Adrenal gland (tissue), 12 donors: ENCODE results near the gene SLC24A3. TPM values are rescaled to one million over a fixed set of nuclear protein-coding genes. Genes with fewer than 3 reads are reported as not detected.

Experiments used
- DNase-seq, 7 donors: peaks; one replicate each; pipeline ENCODE4 v3.0.0-alpha.2; 2019 to 2020
- H3K27ac ChIP-seq, 5 donors: fragments of 200-600 bp; sonication (generic) in 4 of 5; 1 replicate in 3 of 5; 2 replicates in 2 of 5; pipeline versions ENCODE4 v1.5.1 to v1.8.0; 2016 to 2020; ENCODE audit warnings: mild to moderate bottlenecking in 1 of 5
- H3K27me3 ChIP-seq: fragments of 200-600 bp; 2 replicates; pipeline ENCODE4 v1.8.0; 2021
- H3K36me3 ChIP-seq, 2 donors: fragments of 200-600 bp; replicated peaks in 1 of 2; 1 replicate in 1 of 2; 2 replicates in 1 of 2; pipeline versions ENCODE4 v1.5.1 to v1.8.0; 2018 to 2022
- H3K4me1 ChIP-seq, 2 donors: fragments of 200-600 bp; replicated peaks in 1 of 2; 1 replicate in 1 of 2; 2 replicates in 1 of 2; pipeline versions ENCODE4 v1.5.1 to v1.8.0; 2018 to 2021
- H3K4me3 ChIP-seq, 4 donors: fragments of 200-600 bp; sonication (generic) in 3 of 4; one replicate each; pipeline ENCODE4 v1.5.1; 2016 to 2018
- H3K9me3 ChIP-seq, 3 donors: fragments of 200-600 bp; sonication (generic) in 1 of 3; replicated peaks in 1 of 3; 1 replicate in 2 of 3; 2 replicates in 1 of 3; pipeline versions ENCODE4 v1.5.1 to v1.8.0; 2016 to 2021
- POLR2A ChIP-seq, 2 donors: fragments of 450-650 bp; IDR thresholded peaks; one replicate each; pipeline ENCODE4 v1.6.1; 2017; ENCODE audit warnings: antibody characterized with exemption in 2 of 2, mild to moderate bottlenecking in 2 of 2, moderate library complexity in 1 of 2
- WGBS, 4 donors: extraction: QIAGEN DNeasy Blood & Tissue Kit in 2 of 4; methylation state at CpG; one replicate each; pipeline versions ENCODE4 v1.1.5 to v1.1.7; 2013 to 2017; 5-methylcytosine and 5-hydroxymethylcytosine counted together
- intact Hi-C, 2 donors: fragments of 100-400 bp; cut with DNase I; formaldehyde crosslinking; loops; one replicate each; pipeline versions ENCODE4 v1.14.1 to v1.15.0; 2022 to 2023
- polyA plus RNA-seq, 3 donors: library from polyadenylated mRNA; stranded (reverse); fragments of 200-250 nt in 2 of 3; fragments of 350-450 nt in 1 of 3; fragmentation: Illumina TruSeq in 1 of 3; extraction: RNeasy Lipid Tissue Mini Kit (QIAGEN cat#74804) in 1 of 3; gene quantifications; one replicate each; pipeline ENCODE4 v1.2.3, GENCODE V29; 2013 to 2014
- total RNA-seq, 9 donors: library from RNA; depleted of rRNA in 4 of 9; stranded (reverse); fragments of >200 nt in 4 of 9; fragments of 120-200 nt in 1 of 9; fragmentation: NEBNext Ultra II Directional in 1 of 9; extraction: Animal tissue kit (Norgen Biotek cat#: 25700) in 1 of 9; gene quantifications; one replicate each; pipeline versions ENCODE4 v1.1.0 to v1.2.4, GENCODE V29; 2013 to 2023
- TF ChIP-seq, protein P1 (sequence below), 6 experiments: fragments of 450-650 bp in 4 of 6; fragments of 200-600 bp in 2 of 6; sonication (generic) in 1 of 6; IDR thresholded peaks; 1 replicate in 5 of 6; 2 replicates in 1 of 6; pipeline versions ENCODE4 v1.5.1 to v1.8.0; 2016 to 2021; ENCODE audit warnings: antibody characterized with exemption in 6 of 6, mild to moderate bottlenecking in 2 of 6, moderate library complexity in 1 of 6
- donor health status: healthy with polysubstance abuse.
- donor health status: Bipolar disorder and iron deficiency.
- donor health status: DM: yes; HTN: yes; CAD: no.
- donor health status: DM: no; HTN: no; CAD: no.
- donor health status: DM: no; HTN: no; CAD: no.
- donor health status: DM: yes; HTN: yes; CAD: no.

Gene SLC24A3
- total and polyA plus RNA-seq, 12 donors: 0.89 to 44.4 (median 2.7) TPM

GRCh38 chr20:19710336-19711120, 498.1 kb downstream of the SLC24A3 start:
- H3K4me3 ChIP-seq: no peak overlapping the region
- H3K4me1 ChIP-seq: no peaks in the 10 kb centered on the region
- intact Hi-C loops: no loop called here
- H3K9me3 ChIP-seq: no peaks in the 10 kb centered on the region
- no peak overlapping the region for H3K27ac ChIP-seq
- no peaks in the 10 kb centered on the region for H3K27me3 ChIP-seq
- TF ChIP-seq, protein P1, sequence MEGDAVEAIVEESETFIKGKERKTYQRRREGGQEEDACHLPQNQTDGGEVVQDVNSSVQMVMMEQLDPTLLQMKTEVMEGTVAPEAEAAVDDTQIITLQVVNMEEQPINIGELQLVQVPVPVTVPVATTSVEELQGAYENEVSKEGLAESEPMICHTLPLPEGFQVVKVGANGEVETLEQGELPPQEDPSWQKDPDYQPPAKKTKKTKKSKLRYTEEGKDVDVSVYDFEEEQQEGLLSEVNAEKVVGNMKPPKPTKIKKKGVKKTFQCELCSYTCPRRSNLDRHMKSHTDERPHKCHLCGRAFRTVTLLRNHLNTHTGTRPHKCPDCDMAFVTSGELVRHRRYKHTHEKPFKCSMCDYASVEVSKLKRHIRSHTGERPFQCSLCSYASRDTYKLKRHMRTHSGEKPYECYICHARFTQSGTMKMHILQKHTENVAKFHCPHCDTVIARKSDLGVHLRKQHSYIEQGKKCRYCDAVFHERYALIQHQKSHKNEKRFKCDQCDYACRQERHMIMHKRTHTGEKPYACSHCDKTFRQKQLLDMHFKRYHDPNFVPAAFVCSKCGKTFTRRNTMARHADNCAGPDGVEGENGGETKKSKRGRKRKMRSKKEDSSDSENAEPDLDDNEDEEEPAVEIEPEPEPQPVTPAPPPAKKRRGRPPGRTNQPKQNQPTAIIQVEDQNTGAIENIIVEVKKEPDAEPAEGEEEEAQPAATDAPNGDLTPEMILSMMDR (IDR thresholded peaks at IDR 0.05): no peak
- TF ChIP-seq POLR2A (IDR thresholded peaks at IDR 0.05): no peak
- no peak for DNase-seq
- H3K36me3 ChIP-seq: no peaks in the 10 kb centered on the region
- WGBS, 4 donors: 60 to 69% (median 68%) methylated on average over 5 of the region's 5 CpGs

- DNase-seq: no peak
- no peak overlapping the region for H3K4me3 ChIP-seq
- no peak overlapping the region for H3K27ac ChIP-seq
- H3K9me3 ChIP-seq: no peaks in the 10 kb centered on the region
- no peaks in the 10 kb centered on the region for H3K36me3 ChIP-seq
- TF ChIP-seq, protein P1 (IDR thresholded peaks at IDR 0.05): no peak
- TF ChIP-seq POLR2A (IDR thresholded peaks at IDR 0.05): no peak
- intact Hi-C loops: no loop called here
- no peaks in the 10 kb centered on the region for H3K4me1 ChIP-seq
- WGBS, 4 donors: 73 to 85% (median 81%) methylated on average over 5 to 11 of the region's 11 CpGs
- H3K27me3 ChIP-seq: no peaks in the 10 kb centered on the region
These were observed 498.7 kb downstream of the SLC24A3 start for GRCh38 chr20:19711126-19711525.

DNA sequence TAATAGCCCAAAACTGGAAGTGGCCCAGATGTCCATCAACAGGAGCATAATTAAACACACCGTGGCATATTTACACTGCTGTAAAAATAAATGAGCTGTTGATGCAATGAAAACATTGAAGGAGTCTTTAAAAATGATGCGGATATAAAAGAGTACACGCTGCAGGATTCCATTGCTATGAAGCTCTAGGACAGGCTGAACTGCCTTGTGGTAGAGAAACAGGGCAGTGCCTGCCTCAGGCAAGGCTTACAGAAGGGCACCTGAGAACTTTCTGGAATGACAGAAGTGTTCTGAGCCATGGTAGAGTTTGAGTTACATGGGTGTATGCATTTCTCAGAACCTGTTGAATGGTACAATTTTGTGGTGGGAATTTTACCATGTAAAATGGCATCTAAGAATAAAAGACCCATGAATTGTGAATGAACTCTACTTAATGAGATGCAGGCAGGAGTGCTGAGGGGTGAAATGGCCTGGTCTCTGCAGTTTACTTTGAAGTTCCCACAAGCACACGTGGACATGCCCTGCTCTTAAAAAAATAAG, 500.3 kb downstream of the SLC24A3 start:
- no peaks in the 10 kb centered on the region for H3K36me3 ChIP-seq
- TF ChIP-seq, protein P1 (IDR thresholded peaks at IDR 0.05): no peak
- TF ChIP-seq POLR2A (IDR thresholded peaks at IDR 0.05): no peak
- no peak overlapping the region for H3K27ac ChIP-seq
- no peaks in the 10 kb centered on the region for H3K9me3 ChIP-seq
- H3K27me3 ChIP-seq: no peaks in the 10 kb centered on the region
- intact Hi-C loops: no loop called here
- no peak for DNase-seq
- no peaks in the 10 kb centered on the region for H3K4me1 ChIP-seq
- H3K4me3 ChIP-seq: no peak overlapping the region
- 75 to 87% (median 86%) methylated on average over 4 of the region's 4 CpGs for WGBS, 4 donors

DNA sequence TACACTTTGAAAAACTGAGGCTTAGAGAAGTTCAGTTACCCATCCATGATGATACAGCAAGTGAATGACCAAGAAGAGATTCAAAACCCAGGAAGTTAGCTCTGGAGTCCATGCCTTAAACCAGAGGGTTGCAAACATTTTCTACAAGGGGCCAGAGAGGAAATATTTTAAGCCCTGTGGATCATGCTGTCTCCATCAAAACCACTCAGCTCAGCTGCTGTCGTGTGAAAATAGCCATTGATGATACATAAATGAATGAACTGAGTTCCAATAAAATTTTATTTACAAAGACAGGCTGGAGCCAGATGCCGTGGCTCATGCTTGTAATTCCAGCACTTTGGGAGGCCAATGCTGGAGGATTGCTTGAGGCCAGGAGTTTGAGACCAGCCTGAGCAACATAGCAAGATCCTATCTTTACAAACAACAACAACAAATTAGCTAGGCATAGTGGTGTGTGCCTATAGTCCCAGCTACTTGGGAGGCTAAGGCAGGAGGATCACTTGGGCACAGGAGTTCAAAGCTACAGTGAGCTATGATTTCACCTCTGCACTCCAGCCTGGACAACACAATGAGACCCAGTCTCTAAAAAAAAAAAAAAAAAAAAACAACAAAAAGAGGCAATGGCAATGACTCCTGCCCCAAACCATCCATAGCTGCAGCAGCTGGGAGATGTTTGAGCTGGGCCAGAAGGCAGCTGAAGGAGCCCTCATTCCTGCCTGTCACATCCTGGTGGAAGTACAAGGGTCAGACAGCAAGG, 501.6 kb downstream of the SLC24A3 start:
- Histone ChIP-seq H3K4me3 (no peak overlapping the region), H3K4me1 (no peaks in the 10 kb centered on the region), H3K36me3 (no peaks in the 10 kb centered on the region), H3K27ac (no peak overlapping the region), H3K27me3 (no peaks in the 10 kb centered on the region), H3K9me3 (no peaks in the 10 kb centered on the region)
- no peak for DNase-seq
- WGBS, 4 donors: 71 to 92% (median 87%) methylated on average over 2 of the region's 2 CpGs
- intact Hi-C loops: no loop called here
- TF ChIP-seq POLR2A (IDR thresholded peaks at IDR 0.05): no peak
- TF ChIP-seq, protein P1 (IDR thresholded peaks at IDR 0.05): no peak
